Natural killer cell (primary cell): ENCODE results near the gene LAMA1. TPM values are rescaled to one million over a fixed set of nuclear protein-coding genes. Genes with fewer than 3 reads are reported as not detected.

Experiments
- ATAC-seq, 3 donors: fragments of 150-1000 bp in 2 of 3; fragments of 200-7000 bp in 1 of 3; cut with Tn5 transposase; 1 replicate in 1 of 3; 2 replicates in 2 of 3; pipeline ENCODE4 v1.10.0; 2021; ENCODE audit warnings: mild to moderate bottlenecking in 2 of 3, moderate library complexity in 2 of 3
- DNase-seq, 2 donors: peaks; one replicate each; pipeline versions ENCODE4 v3.0.0 to v3.0.0-alpha.2; 2013 to 2021; ENCODE audit warnings: mixed read lengths in 1 of 2
- H3K27ac ChIP-seq: one replicate; pipeline ENCODE4 v1.5.1; 2013; ENCODE audit warnings: mild to moderate bottlenecking, low read length
- H3K27me3 ChIP-seq: one replicate; pipeline ENCODE4 v1.6.1; 2013; ENCODE audit warnings: low read length; ENCODE audit not compliant: control insufficient read depth, insufficient read depth
- H3K36me3 ChIP-seq: one replicate; pipeline ENCODE4 v1.6.1; 2013; ENCODE audit warnings: low read length; ENCODE audit not compliant: control insufficient read depth, insufficient read depth
- H3K4me1 ChIP-seq: one replicate; pipeline ENCODE4 v1.6.1; 2013; ENCODE audit warnings: low read length; ENCODE audit not compliant: control insufficient read depth, insufficient read depth
- H3K4me3 ChIP-seq: one replicate; pipeline ENCODE4 v1.5.1; 2013; ENCODE audit warnings: low read length
- H3K9me3 ChIP-seq: one replicate; pipeline ENCODE4 v1.6.1; 2013; ENCODE audit warnings: low read length; ENCODE audit not compliant: control insufficient read depth, insufficient read depth
- H3K27ac Mint-ChIP-seq, 2 donors: one replicate each; pipeline ENCODE4 v1.8.0; 2022; ENCODE audit warnings: mild to moderate bottlenecking in 2 of 2, mixed read lengths in 2 of 2, moderate library complexity in 1 of 2
- H3K27me3 Mint-ChIP-seq, 2 donors: one replicate each; pipeline ENCODE4 v1.8.0; 2022; ENCODE audit warnings: low read depth in 2 of 2, mixed read lengths in 2 of 2
- H3K36me3 Mint-ChIP-seq: one replicate; pipeline ENCODE4 v1.8.0; 2022; ENCODE audit warnings: mixed read lengths
- H3K4me1 Mint-ChIP-seq, 2 donors: one replicate each; pipeline ENCODE4 v1.8.0; 2022; ENCODE audit warnings: mixed read lengths in 2 of 2
- H3K4me3 Mint-ChIP-seq: one replicate; pipeline ENCODE4 v1.8.0; 2022; ENCODE audit warnings: mild to moderate bottlenecking, moderate library complexity, mixed read lengths
- H3K9me3 Mint-ChIP-seq, 2 donors: one replicate each; pipeline ENCODE4 v1.8.0; 2022; ENCODE audit warnings: mixed read lengths in 2 of 2
- WGBS: methylation state at CpG from one replicate; pipeline ENCODE4 v1.1.7; 2013; ENCODE audit warnings: missing lambda C conversion rate; ENCODE audit not compliant: insufficient coverage; 5-methylcytosine and 5-hydroxymethylcytosine counted together
- intact Hi-C: fragments of 100-400 bp; cut with micrococcal nuclease; formaldehyde crosslinking; loops from one replicate; pipeline ENCODE4 v1.14.2; 2022
- total RNA-seq, 4 donors: library from RNA; stranded (reverse); fragments of 120-200 nt in 1 of 4; gene quantifications; one replicate each; pipeline versions ENCODE4 v1.2.3 to v1.2.4, GENCODE V29; 2013 to 2022
- TF ChIP-seq, protein P1 (sequence below): fragments of 200-600 bp; IDR thresholded peaks from one replicate; pipeline ENCODE4 v1.8.0; 2022; ENCODE audit warnings: antibody characterized with exemption

LAMA1 gene
- total RNA-seq, 3 donors from 2014 or later (not counting 1 experiment from before 2014, with no cell fraction given) = not detected

DNA sequence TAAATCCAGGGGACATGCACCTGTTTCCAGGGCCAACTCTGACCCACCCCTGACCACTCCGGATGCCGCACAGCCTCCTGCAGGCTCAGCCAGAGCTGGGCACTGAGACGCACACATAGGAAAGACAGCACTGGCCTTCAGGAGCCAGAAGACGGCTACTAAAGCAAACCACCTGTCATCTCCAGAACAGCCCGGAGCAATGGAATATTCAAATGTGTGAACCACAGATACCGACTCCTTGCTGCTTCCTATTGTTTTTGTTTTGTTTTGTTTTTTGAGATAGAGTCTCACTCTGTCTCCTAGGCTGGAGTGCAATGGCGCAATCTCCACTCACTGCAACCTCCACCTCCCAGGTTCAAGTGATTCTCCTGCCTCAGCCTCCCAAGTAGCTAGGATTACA, 94.0 kb downstream of the LAMA1 start:
- no peaks in the 10 kb centered on the region for H3K36me3 ChIP-seq
- H3K4me3 ChIP-seq = no peak overlapping the region
- Mint-ChIP-seq H3K4me1 (no peaks in the 10 kb centered on the region), H3K27ac (no peak overlapping the region), H3K9me3 (no peaks in the 10 kb centered on the region), H3K27me3 (peaks cover 0 to 2% of the 10 kb centered on the region in 2 donors), H3K36me3 (no peaks in the 10 kb centered on the region), H3K4me3 (no peak overlapping the region)
- WGBS = 96% methylated on average over 6 of the region's 7 CpGs
- TF ChIP-seq, protein P1, sequence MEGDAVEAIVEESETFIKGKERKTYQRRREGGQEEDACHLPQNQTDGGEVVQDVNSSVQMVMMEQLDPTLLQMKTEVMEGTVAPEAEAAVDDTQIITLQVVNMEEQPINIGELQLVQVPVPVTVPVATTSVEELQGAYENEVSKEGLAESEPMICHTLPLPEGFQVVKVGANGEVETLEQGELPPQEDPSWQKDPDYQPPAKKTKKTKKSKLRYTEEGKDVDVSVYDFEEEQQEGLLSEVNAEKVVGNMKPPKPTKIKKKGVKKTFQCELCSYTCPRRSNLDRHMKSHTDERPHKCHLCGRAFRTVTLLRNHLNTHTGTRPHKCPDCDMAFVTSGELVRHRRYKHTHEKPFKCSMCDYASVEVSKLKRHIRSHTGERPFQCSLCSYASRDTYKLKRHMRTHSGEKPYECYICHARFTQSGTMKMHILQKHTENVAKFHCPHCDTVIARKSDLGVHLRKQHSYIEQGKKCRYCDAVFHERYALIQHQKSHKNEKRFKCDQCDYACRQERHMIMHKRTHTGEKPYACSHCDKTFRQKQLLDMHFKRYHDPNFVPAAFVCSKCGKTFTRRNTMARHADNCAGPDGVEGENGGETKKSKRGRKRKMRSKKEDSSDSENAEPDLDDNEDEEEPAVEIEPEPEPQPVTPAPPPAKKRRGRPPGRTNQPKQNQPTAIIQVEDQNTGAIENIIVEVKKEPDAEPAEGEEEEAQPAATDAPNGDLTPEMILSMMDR = no peak
- no peak for DNase-seq
- no peaks in the 10 kb centered on the region for H3K27me3 ChIP-seq
- no peak for ATAC-seq
- H3K27ac ChIP-seq = no peak overlapping the region
- no peaks in the 10 kb centered on the region for H3K4me1 ChIP-seq
- intact Hi-C loops = no loop called here
- H3K9me3 ChIP-seq = no peaks in the 10 kb centered on the region

DNA sequence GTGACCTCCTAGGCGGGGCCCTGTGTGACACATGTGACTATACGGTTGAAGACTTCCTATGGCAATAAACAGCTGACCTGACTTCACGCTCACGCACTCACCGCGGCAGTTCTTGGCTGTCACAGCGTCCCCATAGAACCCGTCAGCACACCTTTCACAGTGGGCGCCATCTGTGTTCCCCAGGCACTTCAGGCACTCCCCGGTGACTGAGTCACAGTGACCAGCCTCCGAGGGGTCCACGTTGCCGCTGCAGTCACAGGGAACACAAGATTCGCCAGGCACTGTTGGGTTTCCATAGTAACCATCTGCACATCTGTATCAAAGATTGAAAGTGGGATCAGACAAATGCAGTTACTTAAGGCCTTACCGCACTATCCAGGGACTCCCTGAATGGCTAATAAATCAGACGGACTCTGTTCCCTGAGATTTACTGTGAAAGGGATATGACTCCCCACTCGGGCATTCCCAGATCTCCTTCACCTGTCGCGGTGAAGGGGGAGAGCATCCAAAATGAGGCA, 94.5 kb downstream of the LAMA1 start:
- no peaks in the 10 kb centered on the region for H3K36me3 ChIP-seq
- DNase-seq (no peak), ATAC-seq (no peak)
- H3K36me3 Mint-ChIP-seq = no peaks in the 10 kb centered on the region
- 92% methylated on average over 19 of the region's 19 CpGs for WGBS
- H3K4me3 ChIP-seq = no peak overlapping the region
- intact Hi-C loops = no loop called here
- no peaks in the 10 kb centered on the region for H3K4me1 ChIP-seq
- no peaks in the 10 kb centered on the region for H3K4me1 Mint-ChIP-seq
- H3K27ac Mint-ChIP-seq = no peak overlapping the region
- no peaks in the 10 kb centered on the region for H3K9me3 Mint-ChIP-seq
- TF ChIP-seq, protein P1 = no peak
- no peaks in the 10 kb centered on the region for H3K27me3 ChIP-seq
- H3K9me3 ChIP-seq = no peaks in the 10 kb centered on the region
- H3K27ac ChIP-seq = no peak overlapping the region
- peaks cover 0 to 1% of the 10 kb centered on the region in 2 donors for H3K27me3 Mint-ChIP-seq
- H3K4me3 Mint-ChIP-seq = no peak overlapping the region

DNA sequence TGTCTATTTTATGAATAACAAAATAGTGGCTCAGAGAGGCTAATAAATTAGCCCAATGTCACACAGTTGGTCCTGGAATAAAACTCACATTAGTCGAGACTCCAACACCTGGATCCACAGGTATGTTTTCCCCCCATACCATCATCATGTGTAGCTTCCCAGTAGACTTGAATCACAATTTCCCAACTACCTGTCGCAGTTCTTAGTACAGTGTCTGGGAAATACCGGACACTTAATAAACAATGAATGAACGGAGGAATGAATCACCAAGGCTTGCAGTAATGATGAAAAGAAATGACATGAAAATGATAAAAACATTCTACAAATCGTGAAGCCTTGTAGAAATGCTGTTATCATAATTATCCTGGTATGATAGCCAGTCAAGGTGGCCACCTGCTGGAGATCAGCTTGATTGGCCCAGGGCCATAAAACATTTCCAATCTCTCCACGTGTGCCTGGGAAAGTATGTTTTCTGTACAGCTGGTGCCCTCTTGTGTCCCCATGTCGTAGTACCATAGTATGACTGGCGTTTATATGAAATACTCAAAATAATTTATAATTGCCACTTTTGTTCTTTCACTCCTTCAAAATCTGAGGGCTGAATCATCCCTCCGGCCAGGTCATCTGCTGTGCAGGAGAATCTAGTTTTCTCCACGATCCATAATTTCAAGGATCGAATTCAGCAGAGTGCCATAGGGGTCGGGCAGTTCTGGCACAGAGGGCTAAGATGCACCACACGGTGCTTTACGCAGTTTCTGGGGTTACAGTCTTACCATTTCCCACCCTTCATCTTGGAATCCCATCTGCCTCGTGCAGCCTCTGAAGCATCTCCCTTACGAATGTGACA, 95.4 kb downstream of the LAMA1 start:
- WGBS = 71% methylated on average over 14 of the region's 16 CpGs
- Histone ChIP-seq H3K27ac (no peak overlapping the region), H3K9me3 (no peaks in the 10 kb centered on the region), H3K36me3 (no peaks in the 10 kb centered on the region), H3K4me1 (no peaks in the 10 kb centered on the region), H3K4me3 (no peak overlapping the region), H3K27me3 (no peaks in the 10 kb centered on the region)
- Mint-ChIP-seq H3K9me3 (no peaks in the 10 kb centered on the region), H3K4me1 (no peaks in the 10 kb centered on the region), H3K27me3 (no peaks in the 10 kb centered on the region), H3K27ac (no peak overlapping the region), H3K4me3 (no peak overlapping the region), H3K36me3 (no peaks in the 10 kb centered on the region)
- intact Hi-C loops = no loop called here
- DNase-seq = no peak
- TF ChIP-seq, protein P1 = no peak
- ATAC-seq = no peak
